ENCODE data around the gene GMPPB. TPM values are rescaled to one million over a fixed set of nuclear protein-coding genes. Genes with fewer than 3 reads are reported as not detected.

GMPPB gene
- total and polyA plus RNA-seq, 9 of the 15 experiments (the other 6 are each of a cell fraction or from before 2014, with no cell fraction given) = 0.53 to 17.4 (median 8.1) TPM

GRCh38 chr3:49723628-49724551 is at the start of gene GMPPB (continued):
- no peak for TF ChIP-seq HOMEZ (CRISPR knock-in tag; IDR thresholded peaks at IDR 0.05)
- no peak for TF ChIP-seq DMBX1 (CRISPR knock-in tag; IDR thresholded peaks at IDR 0.05; ENCODE audit: borderline replicate concordance)
- TF ChIP-seq NKRF (IDR thresholded peaks at IDR 0.05; ENCODE audit: borderline replicate concordance) = peak; percentile 55; the same call in 1 of the 2 replicates
- no peak for TF ChIP-seq ZBTB1 (CRISPR knock-in tag; IDR thresholded peaks at IDR 0.05; ENCODE audit: borderline replicate concordance, low read depth)
- no peak for TF ChIP-seq POU5F1 (IDR thresholded peaks at IDR 0.05; ENCODE audit: borderline replicate concordance, low read depth, low read length, partially characterized antibody)
- no peak for TF ChIP-seq ZNF77 (CRISPR knock-in tag; IDR thresholded peaks at IDR 0.05)
- TF ChIP-seq RCOR1 (IDR thresholded peaks at IDR 0.05; ENCODE audit: borderline replicate concordance in 1 of 2, low read depth in 2 of 2, low read length in 2 of 2) = 0 out of 4 replicates have a peak, but pooled peaks of 1 of the 2 experiments have one; percentile 2
- TF ChIP-seq HNRNPLL (IDR thresholded peaks at IDR 0.05; ENCODE audit: low read depth, low read length, poor library complexity, severe bottlenecking) = peak; percentile 89
- TF ChIP-seq NCOA1 (IDR thresholded peaks at IDR 0.05; ENCODE audit: low read depth) = no peak
- TF ChIP-seq ZNF436 (CRISPR knock-in tag; IDR thresholded peaks at IDR 0.05) = no peak
- no peak for TF ChIP-seq ZNF146 (CRISPR knock-in tag; IDR thresholded peaks at IDR 0.05; ENCODE audit: unreplicated experiment)
- no peak for TF ChIP-seq SMAD1 (IDR thresholded peaks at IDR 0.05; ENCODE audit: low read depth, low read length, partially characterized antibody)
- TF ChIP-seq ZBED1 (IDR thresholded peaks at IDR 0.05) = no peak
- no peak for TF ChIP-seq AFF1 (IDR thresholded peaks at IDR 0.05; ENCODE audit: low read depth in 1 of 2, partially characterized antibody in 2 of 2)
- no peak for TF ChIP-seq CBX8 (IDR thresholded peaks at IDR 0.05; ENCODE audit: borderline replicate concordance, extremely low read depth, low read depth, low read length, poor library complexity, severe bottlenecking)
- no peak for TF ChIP-seq THAP7 (CRISPR knock-in tag; IDR thresholded peaks at IDR 0.05)
- TF ChIP-seq ZNF551 (CRISPR knock-in tag; IDR thresholded peaks at IDR 0.05) = no peak

All from K562 (cell line).